Midbrain (tissue), 1 donor: ENCODE results near the gene GPC5.
"Not testable (repeated sequence)": the region's sequence is repeated elsewhere in the genome, so short reads cannot be mapped to it uniquely, and the experiment has no call there.

ENCODE experiments used
- DNase-seq: peaks from one replicate; lab custom pipeline; 2025; lab: John Stamatoyannopoulos, UW

Gene GPC5

DNA sequence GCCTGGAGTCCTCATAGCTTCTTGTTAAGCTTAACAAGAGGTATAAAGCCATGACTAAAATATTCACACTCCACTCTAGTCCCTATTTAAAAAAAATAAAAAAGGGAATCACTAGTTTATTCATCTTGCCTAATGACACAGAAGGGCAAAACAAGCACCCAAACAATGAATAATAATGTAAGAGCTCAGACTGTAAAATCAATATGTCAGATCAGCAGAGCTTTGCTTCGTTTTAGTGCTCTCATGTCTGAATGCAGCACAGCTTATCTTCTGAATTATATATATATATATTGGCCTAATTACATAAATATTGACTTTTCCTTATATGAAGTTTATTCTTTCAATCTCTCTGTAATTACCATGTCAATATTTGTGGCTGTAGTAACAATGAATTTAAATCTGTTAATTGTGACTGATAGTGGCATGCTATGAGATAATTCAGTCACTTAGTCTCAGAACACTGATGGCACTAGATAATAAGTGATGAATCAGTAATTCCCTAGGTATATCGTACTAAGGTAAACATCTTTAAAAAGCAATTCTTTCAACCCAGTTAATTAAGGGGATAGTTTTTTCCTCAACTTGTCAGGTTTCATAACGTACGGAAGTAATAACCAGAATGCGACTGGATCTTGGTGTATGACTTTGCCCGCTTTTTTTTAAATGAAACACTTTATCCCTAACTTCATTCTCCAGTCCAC, 1466.3 kb downstream of the GPC5 start:
- DNase-seq, result no peak

DNA sequence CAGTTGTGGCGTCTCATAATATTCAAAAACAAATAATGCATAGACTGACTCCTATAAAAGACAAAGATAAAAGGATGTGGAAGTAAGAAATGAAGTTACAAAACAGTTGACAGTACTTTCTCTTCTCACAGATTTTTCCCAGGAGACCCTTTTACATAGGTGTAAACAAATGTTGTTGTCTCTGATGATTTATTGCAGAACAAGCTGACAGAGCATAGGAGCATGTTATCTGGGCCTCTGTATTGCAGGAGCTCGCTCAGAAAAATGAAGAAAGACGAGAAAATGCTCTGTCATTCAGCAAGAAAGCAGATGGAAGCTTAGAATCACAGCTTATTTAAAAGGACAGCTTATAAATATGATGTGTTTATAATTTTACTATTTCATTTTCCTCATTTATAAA, 1474.6 kb downstream of the GPC5 start:
- no peak for DNase-seq

DNA sequence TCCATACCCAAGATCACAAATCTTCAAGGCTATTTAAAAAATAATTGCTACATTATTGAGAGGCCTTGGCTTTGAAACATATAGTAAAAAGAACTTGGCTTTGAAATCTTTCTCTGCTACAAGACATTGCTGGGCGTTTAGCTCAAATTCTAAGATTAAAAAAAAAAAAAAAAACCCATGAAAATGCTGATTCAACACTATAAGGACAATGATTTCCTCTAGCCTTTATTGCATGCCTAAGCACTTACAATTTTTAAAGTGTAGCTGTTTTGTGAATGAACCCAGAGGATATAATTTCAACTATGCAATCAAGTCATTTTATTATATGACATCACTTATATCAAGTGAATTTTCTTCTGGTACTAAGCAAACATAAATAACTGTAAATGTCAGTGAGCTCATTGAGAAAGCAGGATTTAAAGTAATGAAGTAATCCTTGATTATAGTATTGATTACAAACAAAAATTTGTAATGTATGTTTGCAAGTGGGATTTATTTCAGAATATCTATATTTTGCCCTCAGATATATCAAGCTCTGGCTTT, 1488.2 kb downstream of the GPC5 start:
- no peak for DNase-seq

DNA sequence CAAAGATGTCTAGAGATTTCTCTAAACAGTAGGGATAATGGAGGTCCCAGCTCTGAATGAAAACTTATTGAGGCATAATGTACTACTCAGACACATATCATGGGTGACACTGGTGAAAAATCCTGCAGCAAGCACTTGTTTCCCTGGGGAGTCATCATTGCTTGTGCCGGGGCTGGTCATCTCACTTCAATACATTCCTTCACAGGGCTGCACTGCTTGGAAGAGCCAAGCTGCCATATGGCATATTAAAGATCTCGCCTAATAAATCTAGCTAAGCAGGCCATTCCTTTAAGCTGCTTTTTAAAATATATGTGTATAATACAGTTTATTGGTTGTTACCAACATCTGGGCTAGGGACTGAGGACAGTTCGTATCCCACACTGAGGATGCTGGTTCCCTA, 1496.0 kb downstream of the GPC5 start:
- no peak for DNase-seq

- no peak for DNase-seq
Observed at GRCh38 chr13:92896842-92897241, 1498.4 kb downstream of the GPC5 start.

GRCh38 chr13:92898946-92899345, 1500.5 kb downstream of the GPC5 start:
- not testable (repeated sequence) for DNase-seq

GRCh38 chr13:92900446-92900845, 1502.0 kb downstream of the GPC5 start:
- no peak for DNase-seq

DNA sequence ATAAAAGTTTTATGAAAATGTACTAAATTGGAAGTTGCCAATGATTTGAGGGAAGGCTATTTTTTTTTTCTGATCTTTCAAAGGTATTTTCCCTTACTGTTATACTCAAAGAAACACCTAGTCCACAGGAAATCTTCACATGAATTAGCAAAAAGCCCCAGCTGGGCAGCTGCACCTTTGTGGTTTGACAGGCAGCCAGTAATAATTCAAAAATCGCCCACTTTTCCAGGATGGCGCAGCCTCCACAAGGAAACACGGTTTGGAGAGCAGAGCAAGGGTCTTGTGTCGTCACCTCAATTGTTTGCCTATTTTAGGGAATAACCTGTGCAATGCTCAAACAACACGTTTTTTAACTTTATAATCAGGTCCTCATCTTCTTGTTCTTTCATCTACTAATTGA, 1503.3 kb downstream of the GPC5 start:
- no peak for DNase-seq

GRCh38 chr13:92912629-92913028, 1514.2 kb downstream of the GPC5 start:
- DNase-seq, result no peak

GRCh38 chr13:92913840-92914239, 1515.4 kb downstream of the GPC5 start:
- DNase-seq, result no peak
